HCT116 (cell line): ENCODE results near the gene GPR78. TPM values are rescaled to one million over a fixed set of nuclear protein-coding genes. Genes with fewer than 3 reads are reported as not detected.
A peak's percentile ranks its signal among the peaks of the same experiment; 100 is the strongest.

ENCODE experiments used
- ATAC-seq: fragments of 200-7000 bp; cut with Tn5 transposase; 2 replicates; pipeline ENCODE4 v1.9.1; 2020; ENCODE audit warnings: mild to moderate bottlenecking, moderate library complexity
- BruUV-seq: library from RNA; stranded (reverse); fragments of 400-500 nt; replicated peaks from 2 replicates; lab custom pipeline; 2021; lab: Mats Ljungman, UMichigan
- CTCF ChIA-PET: fragments of 300-600 bp; sonication (Branson Sonifier 250); formaldehyde crosslinking; loops from one replicate; lab custom pipeline; 2021; ENCODE audit warnings: antibody characterized with exemption; lab: Charles Lee
- POLR2A ChIA-PET: fragments of 300-600, 350-600 bp; sonication (Branson Sonifier 250); formaldehyde crosslinking; loops from one replicate; lab custom pipeline; 2021; ENCODE audit warnings: antibody characterized with exemption; lab: Charles Lee
- RAD21 ChIA-PET, 2 experiments: fragments of 300-600 bp; sonication (Branson Sonifier 250); formaldehyde crosslinking; loops; one replicate each; lab custom pipeline; 2023; ENCODE audit warnings: low total read pairs in 2 of 2; ENCODE audit not compliant: uncharacterized antibody in 2 of 2, unreplicated experiment in 2 of 2, low non-redundant PET in 1 of 2; lab: Charles Lee
- DNase-seq: peaks from one replicate; pipeline ENCODE4 v3.0.0-alpha.2; 2010; ENCODE audit warnings: low read depth, low spot score
- H2AFZ ChIP-seq: fragments of 200-600 bp; shearing (Covaris generic), sonication (generic); 2 replicates; pipeline ENCODE4 v1.6.1; 2017; ENCODE audit warnings: low read depth, mixed run types, mixed read lengths, antibody characterized with exemption, low read length; ENCODE audit not compliant: poor library complexity, severe bottlenecking
- H3K27ac ChIP-seq: 2 replicates; pipeline ENCODE4 v1.5.1; 2012; ENCODE audit warnings: low read depth, low read length
- H3K27me3 ChIP-seq: fragments of 200-600 bp; sonication (generic); 2 replicates; pipeline ENCODE4 v1.6.1; 2016; ENCODE audit warnings: mixed run types, low read length, mixed read lengths; ENCODE audit not compliant: insufficient read depth
- H3K36me3 ChIP-seq, 2 experiments: fragments of 200-500 bp in 1 of 2; fragments of 200-600 bp in 1 of 2; sonication (Bioruptor generic) in 1 of 2; sonication (generic) in 1 of 2; 2 replicates each; pipeline versions ENCODE4 v1.5.1 to v1.6.1; 2014 to 2016; ENCODE audit warnings: low read length in 2 of 2, inconsistent platforms in 1 of 2, mixed read lengths in 1 of 2, mixed run types in 1 of 2; ENCODE audit not compliant: insufficient read depth in 2 of 2, control insufficient read depth in 1 of 2
- H3K4me1 ChIP-seq, 2 experiments: fragments of 200-600 bp in 1 of 2; sonication (generic) in 1 of 2; 2 replicates each; pipeline versions ENCODE4 v1.5.1 to v1.6.1; 2012 to 2017; ENCODE audit warnings: low read length in 2 of 2, inconsistent platforms in 1 of 2, mild to moderate bottlenecking in 1 of 2, mixed read lengths in 1 of 2, mixed run types in 1 of 2, moderate library complexity in 1 of 2; ENCODE audit not compliant: insufficient read depth in 2 of 2, control insufficient read depth in 1 of 2
- H3K4me2 ChIP-seq: fragments of 200-600 bp; sonication (generic); 2 replicates; pipeline ENCODE4 v1.6.1; 2017; ENCODE audit warnings: mixed run types, low read length, mixed read lengths
- H3K4me3 ChIP-seq, 2 experiments: fragments of 200-600 bp in 1 of 2; sonication (generic) in 1 of 2; replicated peaks in 1 of 2; 2 replicates each; pipeline ENCODE4 v1.5.1; 2011 to 2016; ENCODE audit warnings: low read length in 2 of 2, control low read depth in 1 of 2, low read depth in 1 of 2, mild to moderate bottlenecking in 1 of 2, mixed read lengths in 1 of 2, mixed run types in 1 of 2
- H3K79me2 ChIP-seq: fragments of 200-600 bp; sonication (generic); 2 replicates; pipeline ENCODE4 v1.6.1; 2017; ENCODE audit warnings: mild to moderate bottlenecking, mixed run types, low read length, moderate library complexity, mixed read lengths; ENCODE audit not compliant: insufficient read depth
- H3K9ac ChIP-seq: fragments of 200-600 bp; sonication (generic); 2 replicates; pipeline ENCODE4 v1.6.1; 2016; ENCODE audit warnings: low read length, mixed read lengths
- H3K9me2 ChIP-seq: fragments of 200-600 bp; sonication (generic), shearing (Covaris generic); 2 replicates; pipeline ENCODE4 v1.6.1; 2017; ENCODE audit warnings: mixed run types, mild to moderate bottlenecking, moderate library complexity; ENCODE audit not compliant: insufficient read depth
- H3K9me3 ChIP-seq, 2 experiments: fragments of 200-500 bp in 1 of 2; fragments of 200-600 bp in 1 of 2; sonication (Bioruptor generic) in 1 of 2; sonication (generic) in 1 of 2; 2 replicates each; pipeline ENCODE4 v1.6.1; 2014 to 2017; ENCODE audit warnings: low read length in 2 of 2, mixed read lengths in 2 of 2, inconsistent platforms in 1 of 2, low read depth in 1 of 2, mild to moderate bottlenecking in 1 of 2, mixed run types in 1 of 2, moderate library complexity in 1 of 2; ENCODE audit not compliant: control insufficient read depth in 1 of 2, insufficient read depth in 1 of 2
- H4K20me1 ChIP-seq: fragments of 200-600 bp; sonication (generic), shearing (Covaris generic); 2 replicates; pipeline ENCODE4 v1.6.1; 2017; ENCODE audit warnings: mixed run types, mild to moderate bottlenecking, moderate library complexity; ENCODE audit not compliant: insufficient read depth
- CTCF ChIP-seq, 3 experiments: fragments of 200-600 bp in 1 of 3; sonication (generic) in 1 of 3; IDR thresholded peaks in 2 of 3; conservative IDR thresholded peaks in 1 of 3; 2 replicates each; pipeline ENCODE4 v1.5.1; 2012 to 2017; ENCODE audit warnings: low read depth in 2 of 3, low read length in 2 of 3, antibody characterized with exemption in 1 of 3, borderline replicate concordance in 1 of 3, control low read depth in 1 of 3, mild to moderate bottlenecking in 1 of 3, mixed read lengths in 1 of 3, mixed run types in 1 of 3, moderate library complexity in 1 of 3; ENCODE audit not compliant: insufficient read depth in 1 of 3
- RAD21 ChIP-seq: IDR thresholded peaks from 2 replicates; pipeline ENCODE4 v1.6.1; 2012; ENCODE audit warnings: low read depth, mild to moderate bottlenecking
- ZFX ChIP-seq: fragments of 450-650 bp; IDR thresholded peaks from 2 replicates; pipeline ENCODE4 v1.6.1; 2017
- intact Hi-C: fragments of 100-400 bp; cut with micrococcal nuclease; formaldehyde crosslinking; loops from 2 replicates; pipeline ENCODE4 v1.10.0; 2022
- total RNA-seq: library from RNA; stranded (reverse); gene quantifications from one replicate; pipeline ENCODE4 v1.2.1, GENCODE V29; 2021; ENCODE audit not compliant: unreplicated experiment

The GPR78 gene
- total RNA-seq, 1 experiment from 2014 or later, result not detected

GRCh38 chr4:8607603-8608481, 27.6 kb downstream of the GPR78 start:
- Histone ChIP-seq H2AFZ (no peak overlapping the region), H3K4me1 (no peaks in the 10 kb centered on the region), H3K4me3 (no peak overlapping the region), H3K4me2 (no peak overlapping the region), H3K9me3 (no peaks in the 10 kb centered on the region), H3K9ac (no peak overlapping the region), H3K79me2 (no peaks in the 10 kb centered on the region), H3K27ac (no peak overlapping the region), H3K27me3 (0 out of 2 replicates have a peak, but pooled peaks cover 4% of the 10 kb centered on the region), H3K36me3 (no peaks in the 10 kb centered on the region), H4K20me1 (no peaks in the 10 kb centered on the region), H3K9me2 (no peaks in the 10 kb centered on the region)
- ChIA-PET RAD21 (interaction anchor here in 1 of 2 experiments (0.9 to 1.2 kb wide), 2 partner anchors 309 to 310 kb away, joined by 3 read pairs; no protein-coding TSS in a partner anchor), CTCF (interaction anchor here (1.0 to 1.7 kb wide), 7 partner anchors 9 to 312 kb away, joined by 3 to 15 read pairs (median 4); no protein-coding TSS in a partner anchor), POLR2A (no interaction called here)
- ATAC-seq, result peak; percentile 67
- TF ChIP-seq RAD21, result peak; percentile 79
- TF ChIP-seq CTCF (IDR thresholded peaks at IDR 0.05 in 2 of 3, conservative IDR thresholded peaks at IDR 0.05 in 1 of 3; ENCODE audit: borderline replicate concordance in 1 of 3, insufficient read depth in 1 of 3, low read depth in 2 of 3, low read length in 2 of 3), result peak; percentile 62 to 95 (median 92); a peak in 5 of 6 replicates
- no peak for TF ChIP-seq ZFX
- DNase-seq, result no peak
- no TSS peak for BruUV-seq
- intact Hi-C loops, result loop anchor here (10.0 kb wide), 1 partner anchor 277 kb away; no protein-coding TSS in a partner anchor
